Subcutaneous preadipocyte (primary cell): ENCODE data around the gene SLC9B2. TPM values are rescaled to one million over a fixed set of nuclear protein-coding genes. Genes with fewer than 3 reads are reported as not detected.

ENCODE experiments used
- total RNA-seq: library from RNA; depleted of rRNA; stranded (reverse); fragments of >200 nt; gene quantifications from 2 replicates; pipeline ENCODE4 v1.2.3, GENCODE V29; 2012

Gene SLC9B2
- 27.6 and 28.7 TPM in 2 replicates for total RNA-seq

GRCh38 chr4:103076747-103077347 lies at the start of gene SLC9B2:
Gene SLC9B2, minus strand, starts transcription at chr4:103076761. Its CDS starts 9,211 bp downstream, at chr4:103067550.

GRCh38 chr4:103099691-103100392 lies 23.3 kb upstream of the SLC9B2 start, which contains the start of gene BDH2:
Gene BDH2, minus strand, starts transcription at chr4:103099834. Its CDS starts 3,580 bp downstream, at chr4:103096254.

GRCh38 chr4:103019308-103020124 lies 57.0 kb downstream of the SLC9B2 start, which contains the start of gene SLC9B1:
Gene SLC9B1, minus strand, starts transcription at chr4:103019705. Its CDS starts 27,994 bp downstream, at chr4:102991711.

Other genes starting within 250 kb of the SLC9B2 start
- gene UBE2D3, start 249.2 kb downstream of the SLC9B2 start, total RNA-seq = 358 and 389 TPM in 2 replicates
- 20.2 and 25.2 TPM in 2 replicates for gene CISD2, start 207.8 kb downstream of the SLC9B2 start, total RNA-seq
- 0.59 and 0.73 TPM in 2 replicates for gene SLC9B1, start 57.1 kb downstream of the SLC9B2 start, total RNA-seq
- 22.1 and 31.2 TPM in 2 replicates for gene BDH2, start 23.1 kb upstream of the SLC9B2 start, total RNA-seq
- gene CENPE, start 121.6 kb upstream of the SLC9B2 start, total RNA-seq = 25.4 TPM in 2 replicates